ENCODE results near the gene SLC35E2B. TPM values are rescaled to one million over a fixed set of nuclear protein-coding genes. Genes with fewer than 3 reads are reported as not detected.

The SLC35E2B gene
- total RNA-seq, 1 experiment from 2014 or later: 41.7 TPM

- Histone ChIP-seq H3K27me3 (ENCODE audit: insufficient read depth, low read length) (no peaks in the 10 kb centered on the region), H3K18ac (ENCODE audit: insufficient read length, low read depth, low read length) (no peak overlapping the region), H3K23me2 (ENCODE audit: insufficient read length, low read depth, low read length, poor library complexity, severe bottlenecking) (peaks cover 15% of the 10 kb centered on the region), H2AFZ (ENCODE audit: low read length) (no peak overlapping the region), H4K8ac (replicated peaks; ENCODE audit: insufficient read length, low read depth, low read length) (no peak overlapping the region), H3K14ac (ENCODE audit: insufficient read depth, low read length) (no peak overlapping the region), H2BK120ac (ENCODE audit: low read depth, low read length, poor library complexity, severe bottlenecking) (no peak overlapping the region), H3T11ph (ENCODE audit: low read length) (no peak overlapping the region), H3K79me2 (ENCODE audit: insufficient read depth, low read length) (no peaks in the 10 kb centered on the region), H3K56ac (ENCODE audit: insufficient read length, low read depth, low read length) (no peak overlapping the region), H3K4ac (ENCODE audit: low read depth, low read length) (no peak overlapping the region), H3K79me1 (ENCODE audit: insufficient read depth, low read depth, low read length, poor library complexity, severe bottlenecking) (no peaks in the 10 kb centered on the region), H4K91ac (ENCODE audit: insufficient read length, low read depth, low read length) (no peak overlapping the region), H2BK5ac (ENCODE audit: insufficient read length, low read length) (no peak overlapping the region), H4K5ac (ENCODE audit: insufficient read length, low read depth, low read length) (no peak overlapping the region), H3K4me2 (ENCODE audit: insufficient read depth, insufficient read length, low read length) (no peak overlapping the region), H4K20me1 (ENCODE audit: control insufficient read depth, insufficient read depth, insufficient read length) (no peaks in the 10 kb centered on the region), H3K27ac (ENCODE audit: insufficient read length, low read depth, low read length) (no peak overlapping the region), H3K9me3 (ENCODE audit: control insufficient read depth, low read depth, low read length) (no peaks in the 10 kb centered on the region), H3K4me1 (ENCODE audit: insufficient read depth, low read length) (peaks cover 5% of the 10 kb centered on the region; the same call in 1 of the 2 replicates), H3K23ac (ENCODE audit: insufficient read length, low read depth, low read length) (no peak overlapping the region), H2AK5ac (ENCODE audit: insufficient read length, low read length) (no peak overlapping the region), H2BK15ac (ENCODE audit: low read depth, low read length) (no peak overlapping the region), H2BK20ac (ENCODE audit: low read depth, low read length, poor library complexity, severe bottlenecking) (no peak overlapping the region), H2BK12ac (ENCODE audit: insufficient read length, low read depth, low read length) (no peak overlapping the region), H3K9ac (ENCODE audit: extremely low read depth, insufficient read length, low read length) (no peak overlapping the region)
- Mint-ChIP-seq H3K4me1 (peaks cover 14 to 18% of the 10 kb centered on the region in 2 experiments), H3K9me3 (no peaks in the 10 kb centered on the region; a peak in 1 of 5 replicates), H3K4me3 (no peak overlapping the region), H3K36me3 (ENCODE audit: insufficient read depth in 1 of 3, low read depth in 3 of 3) (peaks cover 2 to 13% (median 6%) of the 10 kb centered on the region in 3 experiments; a peak in 6 of 7 replicates), H3K27me3 (ENCODE audit: low read depth) (no peaks in the 10 kb centered on the region; the same call in 1 of the 2 replicates), H3K27ac (no peak overlapping the region)
- WGBS (ENCODE audit: extremely low coverage, insufficient read length, low lambda C conversion rate): no CpG with 5 or more reads among the region's 9 CpGs
- no peak for DNase-seq
- TF ChIP-seq, protein P1, sequence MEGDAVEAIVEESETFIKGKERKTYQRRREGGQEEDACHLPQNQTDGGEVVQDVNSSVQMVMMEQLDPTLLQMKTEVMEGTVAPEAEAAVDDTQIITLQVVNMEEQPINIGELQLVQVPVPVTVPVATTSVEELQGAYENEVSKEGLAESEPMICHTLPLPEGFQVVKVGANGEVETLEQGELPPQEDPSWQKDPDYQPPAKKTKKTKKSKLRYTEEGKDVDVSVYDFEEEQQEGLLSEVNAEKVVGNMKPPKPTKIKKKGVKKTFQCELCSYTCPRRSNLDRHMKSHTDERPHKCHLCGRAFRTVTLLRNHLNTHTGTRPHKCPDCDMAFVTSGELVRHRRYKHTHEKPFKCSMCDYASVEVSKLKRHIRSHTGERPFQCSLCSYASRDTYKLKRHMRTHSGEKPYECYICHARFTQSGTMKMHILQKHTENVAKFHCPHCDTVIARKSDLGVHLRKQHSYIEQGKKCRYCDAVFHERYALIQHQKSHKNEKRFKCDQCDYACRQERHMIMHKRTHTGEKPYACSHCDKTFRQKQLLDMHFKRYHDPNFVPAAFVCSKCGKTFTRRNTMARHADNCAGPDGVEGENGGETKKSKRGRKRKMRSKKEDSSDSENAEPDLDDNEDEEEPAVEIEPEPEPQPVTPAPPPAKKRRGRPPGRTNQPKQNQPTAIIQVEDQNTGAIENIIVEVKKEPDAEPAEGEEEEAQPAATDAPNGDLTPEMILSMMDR (conservative IDR thresholded peaks at IDR 0.05): no peak
These were observed 74.1 kb downstream of the SLC35E2B start for GRCh38 chr1:1618396-1619068.
